ENCODE data around the gene ZNF430. TPM values are rescaled to one million over a fixed set of nuclear protein-coding genes. Genes with fewer than 3 reads are reported as not detected.

ZNF430 gene
- total and polyA plus RNA-seq, 10 of the 15 experiments (the other 5 are each of a cell fraction or from before 2014, with no cell fraction given): 4.6 to 19.0 (median 12.1) TPM

GRCh38 chr19:21020298-21021227 lies at the start of gene ZNF430 (continued):
- TF ChIP-seq WRNIP1 (IDR thresholded peaks at IDR 0.05; ENCODE audit: borderline replicate concordance, low read depth, low read length) (no peak), KAT2A (conservative IDR thresholded peaks at IDR 0.05; ENCODE audit: control insufficient read depth, low read depth, low read length) (no peak), ZNF274 (IDR thresholded peaks at IDR 0.05; ENCODE audit: insufficient read depth, insufficient read length) (no peak), TCF12 (IDR thresholded peaks at IDR 0.05; ENCODE audit: low read depth, low read length) (0 out of 2 replicates have a peak, but pooled peaks have one; percentile 19), EZH2 (IDR thresholded peaks at IDR 0.05; ENCODE audit: borderline replicate concordance, control insufficient read depth, low read depth, low read length) (no peak), PRDM15 (CRISPR knock-in tag; IDR thresholded peaks at IDR 0.05) (no peak), MLLT1 (IDR thresholded peaks at IDR 0.05) (no peak), NFYB (IDR thresholded peaks at IDR 0.05; ENCODE audit: insufficient read depth, low read depth, low read length) (peak; percentile 97), MTA2 (IDR thresholded peaks at IDR 0.05; ENCODE audit: low read depth) (no peak), SPI1 (IDR thresholded peaks at IDR 0.05; ENCODE audit: borderline replicate concordance, insufficient read depth, low read depth, low read length) (peak; percentile 52), NFXL1 (IDR thresholded peaks at IDR 0.05; ENCODE audit: borderline replicate concordance) (no peak), ETV6 (conservative IDR thresholded peaks at IDR 0.05 in 1 of 2, IDR thresholded peaks at IDR 0.05 in 1 of 2; ENCODE audit: borderline replicate concordance in 1 of 2, low read depth in 1 of 2) (no peak), IKZF1 (conservative IDR thresholded peaks at IDR 0.05) (peak; percentile 74), EP300 (IDR thresholded peaks at IDR 0.05; ENCODE audit: borderline replicate concordance in 1 of 2, control insufficient read depth in 1 of 2, low read depth in 2 of 2, low read length in 2 of 2) (no peak), ZBTB11 (CRISPR knock-in tag; IDR thresholded peaks at IDR 0.05) (no peak), ZBED1 (IDR thresholded peaks at IDR 0.05; ENCODE audit: borderline replicate concordance) (no peak), CREM (IDR thresholded peaks at IDR 0.05; ENCODE audit: low read depth) (peak; percentile 32; the same call in 1 of the 2 replicates), NFYA (IDR thresholded peaks at IDR 0.05; ENCODE audit: borderline replicate concordance, low read depth, low read length) (peak; percentile 7; the same call in 1 of the 2 replicates), YY1 (IDR thresholded peaks at IDR 0.05; ENCODE audit: low read depth, low read length) (peak; percentile 94), NBN (IDR thresholded peaks at IDR 0.05) (peak; percentile 52; the same call in 1 of the 2 replicates)
